ENCODE data around the gene MICA. TPM values are rescaled to one million over a fixed set of nuclear protein-coding genes. Genes with fewer than 3 reads are reported as not detected.
A peak's percentile ranks its signal among the peaks of the same experiment; 100 is the strongest.

MICA gene
- total and polyA plus RNA-seq, 9 of the 15 experiments (the other 6 are each of a cell fraction or from before 2014, with no cell fraction given): 11.8 to 24.6 (median 16.7) TPM

DNA sequence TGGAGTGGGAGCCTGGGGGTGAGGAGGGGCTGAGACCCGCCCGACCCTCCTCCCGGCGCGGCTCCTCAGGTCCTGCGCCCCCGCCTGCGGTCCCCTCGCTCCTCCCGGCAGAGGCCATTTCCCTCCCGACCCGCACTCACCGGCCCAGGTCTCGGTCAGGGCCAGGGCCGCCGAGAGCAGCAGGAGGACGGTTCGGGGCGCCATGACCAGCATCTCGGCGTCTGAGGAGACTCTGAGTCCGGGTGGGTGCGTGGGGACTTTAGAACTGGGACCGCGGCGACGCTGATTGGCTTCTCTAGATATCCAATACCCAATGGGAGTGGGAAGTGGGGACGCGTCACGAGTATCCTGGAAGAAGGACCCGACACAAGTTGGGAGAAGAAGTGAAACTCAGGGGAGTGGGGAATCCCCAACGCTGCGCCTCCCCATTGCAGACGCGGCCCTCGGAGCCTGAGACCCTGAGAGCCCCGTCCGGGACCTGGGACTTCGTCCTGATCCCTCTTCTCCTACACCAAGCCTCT lies 46.4 kb upstream of the MICA start, which contains the start of gene HLA-B:
TSS of gene HLA-B (minus strand) at position 234 of the 521 bp plus-strand sequence. CDS start at position 213, 21 bp downstream.
- Histone ChIP-seq H3K9me1 (ENCODE audit: control insufficient read depth, insufficient read depth, low read length) (no peaks in the 10 kb centered on the region), H4K20me1 (replicated peaks; ENCODE audit: control insufficient read depth, insufficient read depth, low read length) (no peaks in the 10 kb centered on the region), H3K4me1 (replicated peaks in 1 of 2; ENCODE audit: control insufficient read depth in 2 of 2, insufficient read depth in 2 of 2, low read length in 2 of 2) (peaks cover 0 to 12% of the 10 kb centered on the region in 2 experiments; a peak in 2 of 5 replicates), H3K4me2 (ENCODE audit: insufficient read depth, low read length) (no peak within 1 kb of the TSS; the same call in 1 of the 2 replicates), H2AFZ (ENCODE audit: low read depth, low read length) (no peak within 1 kb of the TSS), H3K36me3 (ENCODE audit: control insufficient read depth, insufficient read depth, low read length) (no peaks in the 10 kb centered on the region), H3K27me3 (ENCODE audit: control insufficient read depth in 2 of 2, insufficient read depth in 2 of 2, low read length in 2 of 2) (peaks cover 23 to 37% of the 10 kb centered on the region in 2 experiments), H3K4me3 (no peak within 1 kb of the TSS), H3K27ac (ENCODE audit: extremely low read depth, low read depth, low read length) (no peak within 1 kb of the TSS), H3K9ac (ENCODE audit: insufficient read depth in 1 of 2, low read depth in 2 of 2, low read length in 2 of 2) (no peak within 1 kb of the TSS), H3K79me2 (ENCODE audit: control insufficient read depth, insufficient read depth, low read length) (no peaks in the 10 kb centered on the region), H3K9me3 (replicated peaks; ENCODE audit: control insufficient read depth, insufficient read depth, low read depth, low read length) (no peaks in the 10 kb centered on the region)
- FAIRE-seq (no peak), DNase-seq (ENCODE audit: extremely low read depth in 1 of 4, low spot score in 3 of 4) (peak in 2 of 4 experiments; percentile 9 to 31), ATAC-seq (peak; percentile 88)
- TF ChIP-seq NEUROD1 (IDR thresholded peaks at IDR 0.05; ENCODE audit: borderline replicate concordance, low read depth, low read length, partially characterized antibody): no peak
- TF ChIP-seq, protein P1, sequence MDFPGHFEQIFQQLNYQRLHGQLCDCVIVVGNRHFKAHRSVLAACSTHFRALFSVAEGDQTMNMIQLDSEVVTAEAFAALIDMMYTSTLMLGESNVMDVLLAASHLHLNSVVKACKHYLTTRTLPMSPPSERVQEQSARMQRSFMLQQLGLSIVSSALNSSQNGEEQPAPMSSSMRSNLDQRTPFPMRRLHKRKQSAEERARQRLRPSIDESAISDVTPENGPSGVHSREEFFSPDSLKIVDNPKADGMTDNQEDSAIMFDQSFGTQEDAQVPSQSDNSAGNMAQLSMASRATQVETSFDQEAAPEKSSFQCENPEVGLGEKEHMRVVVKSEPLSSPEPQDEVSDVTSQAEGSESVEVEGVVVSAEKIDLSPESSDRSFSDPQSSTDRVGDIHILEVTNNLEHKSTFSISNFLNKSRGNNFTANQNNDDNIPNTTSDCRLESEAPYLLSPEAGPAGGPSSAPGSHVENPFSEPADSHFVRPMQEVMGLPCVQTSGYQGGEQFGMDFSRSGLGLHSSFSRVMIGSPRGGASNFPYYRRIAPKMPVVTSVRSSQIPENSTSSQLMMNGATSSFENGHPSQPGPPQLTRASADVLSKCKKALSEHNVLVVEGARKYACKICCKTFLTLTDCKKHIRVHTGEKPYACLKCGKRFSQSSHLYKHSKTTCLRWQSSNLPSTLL (IDR thresholded peaks at IDR 0.05): no peak
- no peak for TF ChIP-seq WHSC1 (IDR thresholded peaks at IDR 0.05; ENCODE audit: low read length)
- peak; percentile 91 for TF ChIP-seq RFX5 (IDR thresholded peaks at IDR 0.05; ENCODE audit: low read depth, low read length)
- intact Hi-C loops (cut with micrococcal nuclease) (loop anchor here (2.0 kb wide), 1 partner anchor 84 kb away; the partner anchor contains the start of gene HLA-C), in situ Hi-C loops (cut with MboI) (no loop called here)
- ChIA-PET CTCF (ENCODE audit: low intra/inter-chr PET ratio) (no interaction called here), POLR2A (no interaction called here)
- WGBS (ENCODE audit: insufficient coverage, low coverage, missing lambda C conversion rate): 3% methylated on average over 23 of the region's 39 CpGs
- no TSS peak for BruUV-seq (replicated peaks)
